ENCODE data around the gene TCF15. TPM values are rescaled to one million over a fixed set of nuclear protein-coding genes. Genes with fewer than 3 reads are reported as not detected.
A peak's percentile ranks its signal among the peaks of the same experiment; 100 is the strongest.

Gene TCF15
- total and polyA plus RNA-seq, 2 experiments from 2014 or later: not detected

DNA sequence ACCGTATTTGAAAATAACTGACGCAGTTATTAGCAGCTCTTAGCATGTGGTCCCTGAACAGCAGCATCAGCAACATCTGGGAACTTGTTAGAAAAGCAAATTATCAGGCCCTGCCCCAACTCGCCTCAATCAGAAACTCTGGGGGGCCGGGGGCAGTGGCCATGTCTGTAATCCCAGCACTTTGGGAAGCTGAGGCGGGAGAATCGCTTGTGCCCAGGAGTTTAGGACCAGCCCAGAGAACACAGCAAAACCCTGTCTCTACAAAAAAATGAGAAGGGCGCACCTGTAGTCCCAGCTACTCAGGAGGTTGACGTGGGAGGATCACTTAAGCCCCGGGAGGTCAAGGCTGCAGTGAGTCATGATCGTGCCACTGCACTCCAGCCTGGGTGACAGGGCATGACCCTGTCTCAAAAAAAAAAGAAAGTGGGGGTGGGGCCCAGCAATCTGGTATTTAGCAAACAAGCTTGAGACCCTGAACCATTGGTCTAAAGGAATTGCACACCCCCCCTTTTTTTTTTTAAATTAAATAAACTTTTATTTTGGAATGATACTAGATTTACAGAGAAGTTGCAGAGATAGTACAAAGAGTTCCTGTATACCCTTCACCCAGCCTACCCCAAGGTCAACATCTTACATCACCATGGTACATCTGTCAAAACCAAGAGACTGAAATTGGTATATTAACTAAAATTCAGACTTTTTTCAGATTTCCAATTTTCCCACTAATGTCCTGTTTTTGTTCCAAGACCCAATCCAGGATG, 36.2 kb upstream of the TCF15 start:
- Histone ChIP-seq H3K27me3 (no peaks in the 10 kb centered on the region), H3K27ac (no peak overlapping the region), H3K79me2 (no peaks in the 10 kb centered on the region), H3K9me2 (replicated peaks; ENCODE audit: insufficient read depth) (no peaks in the 10 kb centered on the region), H3K4me3 (no peak overlapping the region), H3K9me3 (ENCODE audit: low read depth) (no peaks in the 10 kb centered on the region), H3K36me3 (replicated peaks; ENCODE audit: insufficient read depth, low read depth) (no peaks in the 10 kb centered on the region), H2AFZ (no peak overlapping the region), H3K4me1 (ENCODE audit: insufficient read depth) (no peaks in the 10 kb centered on the region), H3K4me2 (peak overlapping the region; percentile 3), H4K20me1 (ENCODE audit: insufficient read depth, poor library complexity, severe bottlenecking) (no peaks in the 10 kb centered on the region)
- TF ChIP-seq EZH2phosphoT487 (IDR thresholded peaks at IDR 0.05; ENCODE audit: low read depth, severe bottlenecking, unreplicated experiment): no peak
- TF ChIP-seq EZH2 (IDR thresholded peaks at IDR 0.05; ENCODE audit: borderline replicate concordance): no peak
- TF ChIP-seq, protein P1, sequence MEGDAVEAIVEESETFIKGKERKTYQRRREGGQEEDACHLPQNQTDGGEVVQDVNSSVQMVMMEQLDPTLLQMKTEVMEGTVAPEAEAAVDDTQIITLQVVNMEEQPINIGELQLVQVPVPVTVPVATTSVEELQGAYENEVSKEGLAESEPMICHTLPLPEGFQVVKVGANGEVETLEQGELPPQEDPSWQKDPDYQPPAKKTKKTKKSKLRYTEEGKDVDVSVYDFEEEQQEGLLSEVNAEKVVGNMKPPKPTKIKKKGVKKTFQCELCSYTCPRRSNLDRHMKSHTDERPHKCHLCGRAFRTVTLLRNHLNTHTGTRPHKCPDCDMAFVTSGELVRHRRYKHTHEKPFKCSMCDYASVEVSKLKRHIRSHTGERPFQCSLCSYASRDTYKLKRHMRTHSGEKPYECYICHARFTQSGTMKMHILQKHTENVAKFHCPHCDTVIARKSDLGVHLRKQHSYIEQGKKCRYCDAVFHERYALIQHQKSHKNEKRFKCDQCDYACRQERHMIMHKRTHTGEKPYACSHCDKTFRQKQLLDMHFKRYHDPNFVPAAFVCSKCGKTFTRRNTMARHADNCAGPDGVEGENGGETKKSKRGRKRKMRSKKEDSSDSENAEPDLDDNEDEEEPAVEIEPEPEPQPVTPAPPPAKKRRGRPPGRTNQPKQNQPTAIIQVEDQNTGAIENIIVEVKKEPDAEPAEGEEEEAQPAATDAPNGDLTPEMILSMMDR (IDR thresholded peaks at IDR 0.05; ENCODE audit: poor library complexity): no peak
- WGBS (ENCODE audit: low lambda C conversion rate, missing lambda C conversion rate): 82% methylated on average over 9 of the region's 10 CpGs
- DNase-seq (ENCODE audit: low spot score): no peak

DNA sequence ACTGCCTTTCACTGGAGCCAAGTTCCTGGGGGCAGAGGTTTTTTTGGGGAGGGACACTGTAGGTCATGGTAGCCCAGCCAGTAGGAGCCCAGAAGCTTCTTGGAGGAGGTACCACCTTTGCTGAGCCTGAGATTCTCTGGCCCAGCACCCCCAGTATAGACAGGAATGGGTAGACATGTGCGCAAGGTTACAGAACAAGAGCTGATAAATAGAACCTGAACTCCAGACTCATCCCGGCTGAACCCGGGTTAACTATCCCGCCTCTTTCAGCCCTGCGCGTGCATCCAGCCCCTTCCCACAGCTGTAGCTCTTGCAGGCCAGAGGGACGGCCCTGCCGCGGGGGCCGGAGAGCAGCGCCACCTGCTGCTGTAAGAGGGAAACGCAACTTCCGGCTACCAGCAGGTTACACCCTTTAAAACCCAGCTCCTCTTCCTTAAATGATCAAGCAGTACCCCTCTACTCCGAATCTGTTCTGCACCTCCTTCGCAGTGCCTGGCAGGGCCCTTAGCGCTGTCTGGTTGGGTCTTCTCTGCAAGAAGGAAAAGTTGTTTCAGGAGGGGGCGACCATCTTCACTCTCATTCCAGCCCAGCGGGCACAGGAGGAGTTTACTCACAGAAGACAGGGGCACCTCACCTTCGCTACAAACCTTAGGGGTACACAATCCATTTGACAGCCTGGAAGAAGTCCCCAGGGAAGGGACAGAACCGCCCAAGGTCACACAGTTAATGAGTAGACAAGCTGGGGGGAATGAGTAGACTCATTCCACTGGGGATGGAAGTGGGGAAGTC, 35.4 kb upstream of the TCF15 start:
- Histone ChIP-seq H2AFZ (no peak overlapping the region), H3K9me3 (ENCODE audit: low read depth) (no peaks in the 10 kb centered on the region), H3K27ac (no peak overlapping the region), H3K36me3 (replicated peaks; ENCODE audit: insufficient read depth, low read depth) (no peaks in the 10 kb centered on the region), H3K27me3 (no peaks in the 10 kb centered on the region), H3K4me3 (no peak overlapping the region), H4K20me1 (ENCODE audit: insufficient read depth, poor library complexity, severe bottlenecking) (no peaks in the 10 kb centered on the region), H3K79me2 (no peaks in the 10 kb centered on the region), H3K4me2 (peak overlapping the region; percentile 3), H3K9me2 (replicated peaks; ENCODE audit: insufficient read depth) (no peaks in the 10 kb centered on the region), H3K4me1 (ENCODE audit: insufficient read depth) (no peaks in the 10 kb centered on the region)
- TF ChIP-seq EZH2phosphoT487 (IDR thresholded peaks at IDR 0.05; ENCODE audit: low read depth, severe bottlenecking, unreplicated experiment): no peak
- TF ChIP-seq, protein P1 (IDR thresholded peaks at IDR 0.05; ENCODE audit: poor library complexity): peak; percentile 90
- DNase-seq (ENCODE audit: low spot score): peak; percentile 75
- 20% methylated on average over 20 of the region's 20 CpGs for WGBS (ENCODE audit: low lambda C conversion rate, missing lambda C conversion rate)

DNA sequence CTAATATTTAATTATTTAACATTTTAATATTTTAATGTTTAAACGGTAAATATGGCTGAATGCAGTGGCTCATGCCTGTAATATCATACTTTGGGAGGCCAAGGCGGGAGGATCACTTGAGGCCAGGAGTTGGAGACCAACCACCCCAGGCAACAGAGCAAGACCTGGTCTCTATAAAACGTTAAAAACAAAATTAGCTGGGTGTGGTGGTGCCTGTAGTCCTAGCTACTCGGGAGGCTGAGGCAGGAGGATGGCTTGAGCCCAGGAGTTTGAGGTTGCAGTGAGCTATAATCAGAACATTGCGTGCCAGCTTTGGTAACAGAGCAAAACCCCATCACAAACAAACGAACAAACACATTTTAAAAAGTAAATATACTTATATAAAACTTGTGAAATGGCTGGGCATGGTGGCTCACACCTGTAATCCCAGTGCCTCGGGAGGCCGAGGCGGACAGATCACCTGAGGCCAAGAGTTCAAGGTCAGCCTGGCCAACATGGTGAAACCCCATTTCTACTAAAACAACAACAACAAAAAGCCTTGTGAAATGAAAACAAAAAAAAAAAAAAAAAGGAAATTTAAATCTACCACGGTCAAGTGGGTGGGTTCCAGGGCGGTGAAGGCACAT, 34.7 kb upstream of the TCF15 start:
- H3K9me3 ChIP-seq (ENCODE audit: low read depth): no peaks in the 10 kb centered on the region
- no peak for DNase-seq (ENCODE audit: low spot score)
- no peaks in the 10 kb centered on the region for H3K27me3 ChIP-seq
- TF ChIP-seq EZH2phosphoT487 (IDR thresholded peaks at IDR 0.05; ENCODE audit: low read depth, severe bottlenecking, unreplicated experiment) (no peak), EZH2 (IDR thresholded peaks at IDR 0.05; ENCODE audit: borderline replicate concordance) (no peak)
- TF ChIP-seq, protein P1 (IDR thresholded peaks at IDR 0.05; ENCODE audit: poor library complexity): no peak
- no peaks in the 10 kb centered on the region for H4K20me1 ChIP-seq (ENCODE audit: insufficient read depth, poor library complexity, severe bottlenecking)
- no peaks in the 10 kb centered on the region for H3K79me2 ChIP-seq
- H3K4me1 ChIP-seq (ENCODE audit: insufficient read depth): no peaks in the 10 kb centered on the region
- H2AFZ ChIP-seq: no peak overlapping the region
- WGBS (ENCODE audit: low lambda C conversion rate, missing lambda C conversion rate): 86% methylated on average over 11 of the region's 11 CpGs
- H3K4me3 ChIP-seq: no peak overlapping the region
- H3K36me3 ChIP-seq (replicated peaks; ENCODE audit: insufficient read depth, low read depth): no peaks in the 10 kb centered on the region
- no peak overlapping the region for H3K4me2 ChIP-seq
- no peak overlapping the region for H3K27ac ChIP-seq
- H3K9me2 ChIP-seq (replicated peaks; ENCODE audit: insufficient read depth): no peaks in the 10 kb centered on the region

All from hepatocyte (in vitro differentiated cells).